Measurements from ENCODE around the gene TAS1R3. TPM values are rescaled to one million over a fixed set of nuclear protein-coding genes. Genes with fewer than 3 reads are reported as not detected.
A peak's percentile ranks its signal among the peaks of the same experiment; 100 is the strongest.

The TAS1R3 gene
- total and polyA plus RNA-seq, 2 donors (not counting 1 experiment from before 2014, with no cell fraction given): 4.1 to 11.7 TPM

DNA sequence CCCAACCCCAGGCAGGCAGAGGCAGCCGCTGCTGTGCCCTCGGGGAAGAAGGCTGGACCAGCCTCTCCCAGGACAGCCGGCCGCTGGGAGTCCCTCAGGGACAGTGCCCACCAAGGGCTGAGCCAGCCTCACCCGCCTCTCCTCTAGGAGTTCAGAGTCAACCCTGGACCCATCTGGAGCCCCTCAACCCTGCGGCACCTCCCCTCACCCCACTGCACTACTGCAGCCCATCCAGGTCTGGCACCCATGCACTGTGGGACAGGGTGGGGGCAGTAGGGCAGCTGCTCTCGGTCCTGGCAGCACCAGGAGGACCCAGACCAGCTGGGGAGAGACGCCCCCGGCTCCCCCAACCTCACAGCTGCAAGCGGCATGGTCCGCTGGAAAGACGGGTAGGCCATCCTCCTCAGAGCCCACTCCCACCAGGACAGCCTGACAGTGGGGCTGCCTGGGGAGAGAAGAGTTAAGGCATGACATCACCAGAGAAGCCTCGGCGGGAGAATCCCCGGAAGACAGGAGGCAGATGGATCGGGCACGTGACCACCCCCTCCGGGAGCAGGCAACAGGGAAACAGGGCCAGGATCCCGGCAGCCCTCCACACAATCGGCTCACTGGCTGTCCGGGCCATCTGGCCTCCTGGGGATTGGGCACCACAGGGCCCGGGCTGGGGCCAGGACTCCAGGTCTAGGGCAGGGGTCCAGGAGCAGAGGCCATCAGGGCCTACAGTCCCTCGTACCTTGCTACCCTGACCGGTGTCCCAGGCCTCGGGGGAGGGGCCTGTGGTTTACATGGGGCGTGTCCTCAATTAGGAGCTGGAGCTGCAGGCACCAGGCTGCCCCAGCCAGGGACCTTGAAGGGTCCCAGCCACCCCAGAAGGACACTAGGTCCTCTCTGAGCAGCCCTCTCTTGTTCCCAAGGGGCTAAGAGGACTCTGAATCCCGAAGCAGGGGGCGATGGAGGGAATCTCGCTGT lies 26.5 kb upstream of the TAS1R3 start:
- Histone ChIP-seq H3K36me3 (replicated peaks in 1 of 2; ENCODE audit: control extremely low read depth in 1 of 2, control insufficient read depth in 1 of 2, extremely low read depth in 1 of 2, insufficient read depth in 2 of 2, low read length in 1 of 2) (no peaks in the 10 kb centered on the region), H3K27ac (ENCODE audit: low read length in 2 of 2) (peak overlapping the region; percentile 27 to 63), H3K4me3 (ENCODE audit: control extremely low read depth in 1 of 5, extremely low read depth in 1 of 5, insufficient read depth in 1 of 5, low read depth in 2 of 5, low read length in 4 of 5) (peak overlapping the region in 4 of 5 experiments; percentile 35 to 73 (median 53)), H2AFZ (ENCODE audit: insufficient read depth, low read depth, low read length, poor library complexity, severe bottlenecking) (peak overlapping the region; percentile 76), H3K9me3 (ENCODE audit: control extremely low read depth in 1 of 3, control insufficient read depth in 2 of 3, insufficient read depth in 1 of 3, low read length in 2 of 3) (no peaks in the 10 kb centered on the region), H3K4me1 (ENCODE audit: control insufficient read depth in 2 of 2, insufficient read depth in 2 of 2, low read length in 2 of 2) (peaks cover 34 to 45% of the 10 kb centered on the region in 2 donors), H3K4me2 (replicated peaks; ENCODE audit: low read depth, low read length, poor library complexity, severe bottlenecking) (peak overlapping the region; percentile 99), H3K9ac (ENCODE audit: low read length) (peak overlapping the region; percentile 76), H3K79me2 (ENCODE audit: control insufficient read depth, insufficient read depth, low read length) (peaks cover 36% of the 10 kb centered on the region), H3K27me3 (replicated peaks in 1 of 4; ENCODE audit: control extremely low read depth in 1 of 4, control insufficient read depth in 3 of 4, insufficient read depth in 4 of 4, low read length in 3 of 4) (no peaks in the 10 kb centered on the region), H4K20me1 (ENCODE audit: control insufficient read depth, insufficient read depth, low read length, poor library complexity, severe bottlenecking) (peaks cover 44% of the 10 kb centered on the region)
- TF ChIP-seq EZH2 (IDR thresholded peaks at IDR 0.05; ENCODE audit: borderline replicate concordance, insufficient read depth, low read depth, low read length, poor library complexity, severe bottlenecking): no peak
- no peak for TF ChIP-seq CTCF (IDR thresholded peaks at IDR 0.05)
- Mint-ChIP-seq H3K27ac (peak overlapping the region; percentile 92), H3K4me1 (peaks cover 35% of the 10 kb centered on the region), H3K4me3 (peak overlapping the region; percentile 88), H3K27me3 (no peaks in the 10 kb centered on the region), H3K9me3 (ENCODE audit: insufficient read depth) (no peaks in the 10 kb centered on the region)
- WGBS (ENCODE audit: insufficient coverage): 41% methylated on average over 22 of the region's 29 CpGs
- POLR2A ChIA-PET: interaction anchor here (0.6 kb wide), 1 partner anchor 51 kb away, joined by 3 read pairs; no protein-coding TSS in a partner anchor
- CTCF ChIA-PET: interaction anchor here (0.9 to 1.6 kb wide), 10 partner anchors 8 to 286 kb away, joined by 3 to 16 read pairs (median 4); partner anchors contain the start of gene AURKAIP1
- DNase-seq: no peak
- no peak for ATAC-seq (ENCODE audit: low read depth)
- intact Hi-C loops (cut with micrococcal nuclease): loop anchor here (1.0 to 5.0 kb wide), 4 partner anchors 31 to 292 kb away; partner anchors contain the start of genes B3GALT6, ISG15, SDF4 and UBE2J2
